ENCODE data around the gene GTF2A1L.

DNA sequence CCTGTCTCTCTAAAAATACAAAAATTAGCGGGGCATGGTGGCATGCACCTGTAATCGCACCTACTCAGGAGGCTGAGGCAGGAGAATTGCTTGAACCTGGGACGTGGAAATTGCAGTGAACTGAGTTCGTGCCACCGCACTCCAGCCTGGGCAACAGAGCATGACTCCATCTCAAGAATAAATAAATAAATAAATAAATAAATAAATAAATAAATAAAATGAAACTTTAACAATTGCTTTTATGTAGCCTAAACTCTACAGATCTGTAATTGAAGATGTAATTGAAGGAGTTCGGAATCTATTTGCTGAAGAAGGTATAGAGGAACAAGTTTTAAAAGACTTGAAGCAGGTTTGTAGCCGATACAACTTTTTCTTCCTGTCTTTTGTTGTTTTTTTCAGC lies 2.9 kb downstream of the GTF2A1L start:
- TF ChIP-seq POLR2AphosphoS5 (IDR thresholded peaks at IDR 0.05; ENCODE audit: low read length) (no peak), POLR2A (IDR thresholded peaks at IDR 0.05; ENCODE audit: low read depth, low read length) (no peak), JUND (IDR thresholded peaks at IDR 0.05; ENCODE audit: low read depth, low read length) (no peak), MYC (IDR thresholded peaks at IDR 0.05; ENCODE audit: insufficient read depth, insufficient read length, insufficient replicate concordance, low read length, severe bottlenecking) (no peak), SMC3 (IDR thresholded peaks at IDR 0.05; ENCODE audit: borderline replicate concordance, low read length) (no peak), DPF2 (IDR thresholded peaks at IDR 0.05) (no peak), EZH2 (IDR thresholded peaks at IDR 0.05; ENCODE audit: borderline replicate concordance, control insufficient read depth, low read depth, low read length) (no peak), CBFB (IDR thresholded peaks at IDR 0.05; ENCODE audit: low read depth) (no peak), SREBF2 (IDR thresholded peaks at IDR 0.05; ENCODE audit: low read length) (no peak), CHD2 (IDR thresholded peaks at IDR 0.05; ENCODE audit: borderline replicate concordance, low read depth, low read length) (no peak), ZNF274 (IDR thresholded peaks at IDR 0.05; ENCODE audit: insufficient read depth, insufficient read length) (no peak), CREM (IDR thresholded peaks at IDR 0.05; ENCODE audit: low read depth) (no peak)
- TF ChIP-seq, protein P1, sequence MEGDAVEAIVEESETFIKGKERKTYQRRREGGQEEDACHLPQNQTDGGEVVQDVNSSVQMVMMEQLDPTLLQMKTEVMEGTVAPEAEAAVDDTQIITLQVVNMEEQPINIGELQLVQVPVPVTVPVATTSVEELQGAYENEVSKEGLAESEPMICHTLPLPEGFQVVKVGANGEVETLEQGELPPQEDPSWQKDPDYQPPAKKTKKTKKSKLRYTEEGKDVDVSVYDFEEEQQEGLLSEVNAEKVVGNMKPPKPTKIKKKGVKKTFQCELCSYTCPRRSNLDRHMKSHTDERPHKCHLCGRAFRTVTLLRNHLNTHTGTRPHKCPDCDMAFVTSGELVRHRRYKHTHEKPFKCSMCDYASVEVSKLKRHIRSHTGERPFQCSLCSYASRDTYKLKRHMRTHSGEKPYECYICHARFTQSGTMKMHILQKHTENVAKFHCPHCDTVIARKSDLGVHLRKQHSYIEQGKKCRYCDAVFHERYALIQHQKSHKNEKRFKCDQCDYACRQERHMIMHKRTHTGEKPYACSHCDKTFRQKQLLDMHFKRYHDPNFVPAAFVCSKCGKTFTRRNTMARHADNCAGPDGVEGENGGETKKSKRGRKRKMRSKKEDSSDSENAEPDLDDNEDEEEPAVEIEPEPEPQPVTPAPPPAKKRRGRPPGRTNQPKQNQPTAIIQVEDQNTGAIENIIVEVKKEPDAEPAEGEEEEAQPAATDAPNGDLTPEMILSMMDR (IDR thresholded peaks at IDR 0.05 in 2 of 3, conservative IDR thresholded peaks at IDR 0.05 in 1 of 3; ENCODE audit: control insufficient read depth in 2 of 3, extremely low read depth in 1 of 3, insufficient read depth in 1 of 3, low read depth in 3 of 3, low read length in 3 of 3): no peak
- TF ChIP-seq, protein P2, sequence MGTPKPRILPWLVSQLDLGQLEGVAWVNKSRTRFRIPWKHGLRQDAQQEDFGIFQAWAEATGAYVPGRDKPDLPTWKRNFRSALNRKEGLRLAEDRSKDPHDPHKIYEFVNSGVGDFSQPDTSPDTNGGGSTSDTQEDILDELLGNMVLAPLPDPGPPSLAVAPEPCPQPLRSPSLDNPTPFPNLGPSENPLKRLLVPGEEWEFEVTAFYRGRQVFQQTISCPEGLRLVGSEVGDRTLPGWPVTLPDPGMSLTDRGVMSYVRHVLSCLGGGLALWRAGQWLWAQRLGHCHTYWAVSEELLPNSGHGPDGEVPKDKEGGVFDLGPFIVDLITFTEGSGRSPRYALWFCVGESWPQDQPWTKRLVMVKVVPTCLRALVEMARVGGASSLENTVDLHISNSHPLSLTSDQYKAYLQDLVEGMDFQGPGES (IDR thresholded peaks at IDR 0.05): no peak
